Upper lobe of left lung (tissue), 6 donors: ENCODE measurements around the gene ITGB7. TPM values are rescaled to one million over a fixed set of nuclear protein-coding genes. Genes with fewer than 3 reads are reported as not detected.

Experiments used
- ATAC-seq, 2 donors: fragments of 200-7000 bp; cut with Tn5 transposase; one replicate each; pipeline ENCODE4 v1.9.1; 2022; ENCODE audit warnings: mild to moderate bottlenecking in 2 of 2, moderate library complexity in 2 of 2; ENCODE audit not compliant: low FRiP score in 2 of 2
- DNase-seq, 2 donors: peaks; one replicate each; pipeline ENCODE4 v3.0.0-alpha.2; 2019 to 2020
- H3K27ac ChIP-seq, 4 donors: fragments of 200-600 bp; sonication (generic); one replicate each; pipeline ENCODE4 v1.5.1; 2016 to 2019
- H3K27me3 ChIP-seq, 4 donors: fragments of 200-600 bp; sonication (generic); one replicate each; pipeline ENCODE4 v1.5.1; 2017 to 2019
- H3K36me3 ChIP-seq, 4 donors: fragments of 200-600 bp; sonication (generic); one replicate each; pipeline ENCODE4 v1.5.1; 2016 to 2019
- H3K4me1 ChIP-seq, 4 donors: fragments of 200-600 bp; sonication (generic); one replicate each; pipeline ENCODE4 v1.5.1; 2018 to 2019
- H3K4me3 ChIP-seq, 4 donors: fragments of 200-600 bp; sonication (generic); one replicate each; pipeline ENCODE4 v1.5.1; 2017 to 2019; ENCODE audit warnings: mild to moderate bottlenecking in 2 of 4, moderate library complexity in 1 of 4
- H3K9me3 ChIP-seq, 4 donors: fragments of 200-600 bp; sonication (generic); one replicate each; pipeline ENCODE4 v1.5.1; 2018 to 2019
- EP300 ChIP-seq, 4 donors: sonication (generic); formaldehyde crosslinking; IDR thresholded peaks; one replicate each; pipeline ENCODE4 v1.5.1; 2017; ENCODE audit warnings: antibody characterized with exemption in 4 of 4, control low read depth in 2 of 4
- POLR2A ChIP-seq, 4 donors: fragments of 450-650 bp; IDR thresholded peaks; one replicate each; pipeline ENCODE4 v1.5.1; 2016 to 2017; ENCODE audit warnings: antibody characterized with exemption in 4 of 4, mild to moderate bottlenecking in 2 of 4
- POLR2AphosphoS5 ChIP-seq, 2 donors: sonication (generic); formaldehyde crosslinking; IDR thresholded peaks; one replicate each; pipeline ENCODE4 v1.5.1; 2017; ENCODE audit warnings: antibody characterized with exemption in 2 of 2
- WGBS, 2 donors: methylation state at CpG; one replicate each; pipeline ENCODE4 v1.1.5; 2017 to 2018; 5-methylcytosine and 5-hydroxymethylcytosine counted together
- total RNA-seq, 6 donors: library from RNA; depleted of rRNA in 4 of 6; stranded (reverse); fragments of >200 nt in 4 of 6; gene quantifications; one replicate each; pipeline versions ENCODE4 v1.1.0 to v1.2.1, GENCODE V29; 2016 to 2021
- TF ChIP-seq, protein P1 (sequence below), 6 experiments: fragments of 450-650 bp in 4 of 6; fragments of 200-600 bp in 2 of 6; sonication (generic) in 2 of 6; IDR thresholded peaks; one replicate each; pipeline ENCODE4 v1.5.1; 2016 to 2019; ENCODE audit warnings: antibody characterized with exemption in 6 of 6
- donor health status: DM: no; HTN: no; CAD: no; lungs with moderate emphysema.
- donor health status: DM: no; HTN: yes; CAD: no; lungs with severe emphysema.

The ITGB7 gene
- total RNA-seq, 6 donors from 2014 or later, result 3.1 to 12.9 (median 4.7) TPM

DNA sequence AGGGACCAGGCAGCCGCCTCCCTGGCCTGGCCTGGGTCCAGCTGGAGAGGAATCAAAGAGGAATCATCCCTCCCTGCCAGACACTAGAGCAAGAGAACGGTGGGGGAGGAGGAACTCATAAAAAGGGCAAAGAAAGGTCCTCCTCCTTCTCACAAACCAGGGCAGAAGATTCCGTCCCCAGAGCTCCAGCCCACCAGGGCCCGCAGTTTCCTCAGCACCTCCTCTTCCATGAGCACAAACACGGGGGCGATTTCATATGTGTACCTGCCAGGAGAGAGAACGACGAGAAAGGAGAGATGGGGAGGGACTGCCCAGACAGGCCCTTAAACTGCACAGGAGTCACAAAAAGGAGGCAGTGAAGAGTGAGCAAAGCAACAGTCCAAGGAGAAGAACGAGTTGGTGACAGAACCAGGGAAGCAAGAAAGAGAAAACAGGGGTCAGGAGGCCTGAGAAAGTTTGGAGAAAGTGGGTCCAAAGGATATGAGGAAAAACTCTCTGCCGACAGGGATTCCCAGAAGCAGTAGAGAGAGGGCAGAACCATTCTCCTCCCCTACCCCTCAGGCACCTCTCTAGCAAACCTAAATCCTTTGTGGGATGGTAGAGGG lies 35.2 kb downstream of the ITGB7 start:
- ATAC-seq (no peak), DNase-seq (no peak)
- H3K27ac ChIP-seq, result no peak overlapping the region
- no peak overlapping the region for H3K4me3 ChIP-seq
- peaks cover 0 to 25% (median 22%) of the 10 kb centered on the region in 4 donors for H3K36me3 ChIP-seq
- H3K9me3 ChIP-seq, result no peaks in the 10 kb centered on the region
- no peaks in the 10 kb centered on the region for H3K27me3 ChIP-seq
- WGBS, 2 donors, result 66 to 72% methylated on average over 9 to 10 of the region's 10 CpGs
- peaks cover 0 to 12% (median 0%) of the 10 kb centered on the region in 4 donors for H3K4me1 ChIP-seq
- TF ChIP-seq EP300 (IDR thresholded peaks at IDR 0.05) (no peak), POLR2A (IDR thresholded peaks at IDR 0.05) (no peak), POLR2AphosphoS5 (IDR thresholded peaks at IDR 0.05) (no peak)
- TF ChIP-seq, protein P1, sequence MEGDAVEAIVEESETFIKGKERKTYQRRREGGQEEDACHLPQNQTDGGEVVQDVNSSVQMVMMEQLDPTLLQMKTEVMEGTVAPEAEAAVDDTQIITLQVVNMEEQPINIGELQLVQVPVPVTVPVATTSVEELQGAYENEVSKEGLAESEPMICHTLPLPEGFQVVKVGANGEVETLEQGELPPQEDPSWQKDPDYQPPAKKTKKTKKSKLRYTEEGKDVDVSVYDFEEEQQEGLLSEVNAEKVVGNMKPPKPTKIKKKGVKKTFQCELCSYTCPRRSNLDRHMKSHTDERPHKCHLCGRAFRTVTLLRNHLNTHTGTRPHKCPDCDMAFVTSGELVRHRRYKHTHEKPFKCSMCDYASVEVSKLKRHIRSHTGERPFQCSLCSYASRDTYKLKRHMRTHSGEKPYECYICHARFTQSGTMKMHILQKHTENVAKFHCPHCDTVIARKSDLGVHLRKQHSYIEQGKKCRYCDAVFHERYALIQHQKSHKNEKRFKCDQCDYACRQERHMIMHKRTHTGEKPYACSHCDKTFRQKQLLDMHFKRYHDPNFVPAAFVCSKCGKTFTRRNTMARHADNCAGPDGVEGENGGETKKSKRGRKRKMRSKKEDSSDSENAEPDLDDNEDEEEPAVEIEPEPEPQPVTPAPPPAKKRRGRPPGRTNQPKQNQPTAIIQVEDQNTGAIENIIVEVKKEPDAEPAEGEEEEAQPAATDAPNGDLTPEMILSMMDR (IDR thresholded peaks at IDR 0.05), result no peak

DNA sequence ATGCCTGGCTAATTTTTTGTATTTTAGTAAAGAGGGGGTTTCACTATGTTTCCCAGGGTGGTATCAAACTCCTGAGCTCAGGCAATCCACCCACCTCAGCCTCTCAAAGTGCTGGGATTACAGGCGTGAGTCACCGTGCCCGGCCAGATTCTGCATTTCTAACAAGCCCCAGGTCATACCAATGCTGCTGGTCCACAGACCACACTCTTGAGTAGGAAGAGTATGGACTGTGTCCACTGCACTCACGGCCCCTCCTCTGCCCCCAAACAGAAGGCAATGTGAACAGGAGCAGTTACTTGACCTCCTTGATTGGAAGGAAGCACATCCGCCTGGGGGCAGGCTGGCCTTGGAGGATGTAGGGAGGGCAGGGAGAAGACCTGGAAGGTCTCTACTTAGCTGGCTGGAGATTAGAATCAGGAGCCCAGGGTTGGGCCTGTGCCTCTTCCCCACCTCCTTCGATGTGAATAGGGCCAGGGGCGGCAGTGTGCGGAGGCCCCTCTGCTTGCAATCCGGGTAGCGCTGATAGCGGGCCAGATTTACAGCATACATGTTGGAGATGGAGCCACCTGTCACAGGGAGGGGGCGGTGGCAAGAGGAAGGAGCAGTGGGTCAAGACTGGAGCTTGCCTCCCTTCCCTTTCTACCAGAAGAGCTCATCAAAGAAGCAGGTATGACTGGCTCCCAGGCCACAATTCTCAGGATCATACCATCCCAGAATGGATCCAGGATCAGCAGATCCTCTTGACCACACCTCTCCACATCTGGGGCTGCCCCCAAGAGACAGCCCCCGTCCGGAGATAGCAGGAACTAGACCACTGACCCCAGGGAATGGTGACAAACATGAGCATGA lies 36.0 kb downstream of the ITGB7 start:
- no peak for TF ChIP-seq POLR2AphosphoS5 (IDR thresholded peaks at IDR 0.05)
- TF ChIP-seq POLR2A (IDR thresholded peaks at IDR 0.05), result no peak
- no peak for TF ChIP-seq EP300 (IDR thresholded peaks at IDR 0.05)
- TF ChIP-seq, protein P1 (IDR thresholded peaks at IDR 0.05), result no peak
- ATAC-seq, result no peak
- 78 to 88% methylated on average over 11 to 14 of the region's 14 CpGs for WGBS, 2 donors
- no peak overlapping the region for H3K4me3 ChIP-seq
- H3K4me1 ChIP-seq, result peaks cover 0 to 12% (median 0%) of the 10 kb centered on the region in 4 donors
- H3K27me3 ChIP-seq, result no peaks in the 10 kb centered on the region
- no peaks in the 10 kb centered on the region for H3K9me3 ChIP-seq
- peaks cover 0 to 25% (median 22%) of the 10 kb centered on the region in 4 donors for H3K36me3 ChIP-seq
- DNase-seq, result no peak
- no peak overlapping the region for H3K27ac ChIP-seq

DNA sequence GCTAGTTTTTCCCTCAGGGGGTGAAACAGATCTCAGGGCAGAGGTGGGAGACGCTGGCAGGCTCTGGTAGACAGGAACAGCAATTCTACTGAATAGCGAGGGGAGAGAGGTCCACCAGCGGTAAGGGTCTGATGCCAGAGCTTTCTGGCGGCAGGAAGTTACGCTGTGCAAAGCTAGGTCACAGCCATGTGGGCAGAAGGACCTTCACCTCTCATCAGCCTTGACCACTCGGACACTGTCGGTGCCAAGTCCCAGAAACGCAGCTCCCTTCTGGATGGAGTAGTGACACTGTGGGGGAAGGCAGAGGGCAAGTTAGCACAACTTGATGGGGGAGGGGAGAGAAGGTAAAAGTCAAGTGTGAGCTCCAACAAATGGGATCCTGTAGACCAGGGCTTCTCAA lies 36.8 kb downstream of the ITGB7 start:
- Histone ChIP-seq H3K4me3 (no peak overlapping the region), H3K9me3 (no peaks in the 10 kb centered on the region), H3K36me3 (peaks cover 0 to 25% (median 22%) of the 10 kb centered on the region in 4 donors), H3K27ac (no peak overlapping the region), H3K4me1 (peaks cover 0 to 7% (median 0%) of the 10 kb centered on the region in 4 donors), H3K27me3 (no peaks in the 10 kb centered on the region)
- TF ChIP-seq POLR2A (IDR thresholded peaks at IDR 0.05) (no peak), POLR2AphosphoS5 (IDR thresholded peaks at IDR 0.05) (no peak), EP300 (IDR thresholded peaks at IDR 0.05) (no peak)
- TF ChIP-seq, protein P1 (IDR thresholded peaks at IDR 0.05), result no peak
- ATAC-seq (no peak), DNase-seq (no peak)
- 89 to 92% methylated on average over 8 of the region's 8 CpGs for WGBS, 2 donors

DNA sequence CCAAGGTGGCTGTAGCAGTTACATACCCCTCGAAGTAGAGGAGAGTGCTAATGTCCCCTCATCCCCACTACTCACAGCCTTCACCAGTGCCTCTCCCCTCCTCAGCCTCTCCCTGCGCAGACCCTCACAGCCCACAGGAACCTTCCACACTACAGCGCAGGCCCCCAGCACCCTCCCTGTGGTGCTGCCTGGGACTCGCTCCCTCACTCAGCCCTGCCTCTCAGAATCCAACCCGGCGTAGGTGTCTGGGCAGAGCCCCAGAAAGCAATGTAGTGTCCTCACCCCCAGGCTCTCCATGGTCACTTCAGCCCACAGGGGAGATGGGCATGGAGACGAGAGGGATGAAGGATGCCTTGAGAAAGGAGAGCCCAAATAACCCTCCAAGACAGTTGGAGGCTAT lies 37.4 kb downstream of the ITGB7 start:
- TF ChIP-seq POLR2AphosphoS5 (IDR thresholded peaks at IDR 0.05) (no peak), POLR2A (IDR thresholded peaks at IDR 0.05) (no peak), EP300 (IDR thresholded peaks at IDR 0.05) (no peak)
- TF ChIP-seq, protein P1 (IDR thresholded peaks at IDR 0.05), result no peak
- Histone ChIP-seq H3K4me3 (no peak overlapping the region), H3K4me1 (peaks cover 0 to 1% (median 0%) of the 10 kb centered on the region in 4 donors), H3K27me3 (no peaks in the 10 kb centered on the region), H3K27ac (no peak overlapping the region), H3K36me3 (peaks cover 0 to 25% (median 22%) of the 10 kb centered on the region in 4 donors), H3K9me3 (no peaks in the 10 kb centered on the region)
- ATAC-seq (no peak), DNase-seq (no peak)
- 98 to 100% methylated on average over 6 to 7 of the region's 7 CpGs for WGBS, 2 donors
